Measurements from ENCODE around the gene SAPCD2.

Gene SAPCD2

GRCh38 chr9:137017071-137017470 is 53.3 kb downstream of the SAPCD2 start:
- no peak for DNase-seq (ENCODE audit: low spot score)

GRCh38 chr9:137016436-137016835 is 53.9 kb downstream of the SAPCD2 start:
- DNase-seq (ENCODE audit: low spot score): no peak

GRCh38 chr9:137015976-137016375 is 54.4 kb downstream of the SAPCD2 start:
- no peak for DNase-seq (ENCODE audit: low spot score)

GRCh38 chr9:137015540-137015930 is 54.8 kb downstream of the SAPCD2 start:
- DNase-seq (ENCODE audit: low spot score): no peak

- no peak for DNase-seq (ENCODE audit: low spot score)
Measured at GRCh38 chr9:137014776-137015539, 55.4 kb downstream of the SAPCD2 start.

GRCh38 chr9:137014166-137014565 is 56.2 kb downstream of the SAPCD2 start:
- DNase-seq (ENCODE audit: low spot score): no peak

- no peak for DNase-seq (ENCODE audit: low spot score)
Measured at GRCh38 chr9:137013571-137013940, 56.8 kb downstream of the SAPCD2 start.

- DNase-seq (ENCODE audit: low spot score): no peak
Measured at GRCh38 chr9:137012694-137013570, 57.4 kb downstream of the SAPCD2 start.
